Measurements from ENCODE around the gene LBR.

GRCh38 chr1:225412321-225412720 is 15.5 kb downstream of the LBR start:
- TF ChIP-seq CTCF (IDR thresholded peaks at IDR 0.05): no peak
- no peak for TF ChIP-seq POLR2A (IDR thresholded peaks at IDR 0.05)
